HFF-Myc (cell line): ENCODE measurements around the gene SERPINA3.

Experiments
- DNase-seq: peaks from one replicate; pipeline ENCODE4 v3.0.0-alpha.2; 2011; ENCODE audit warnings: low read depth; ENCODE audit errors: extremely low read depth
- H3K4me3 ChIP-seq: replicated peaks from 2 replicates; pipeline ENCODE4 v1.5.1; 2011; ENCODE audit warnings: low read depth, mild to moderate bottlenecking, control low read depth, low read length
- TF ChIP-seq, protein P1 (sequence below): IDR thresholded peaks from 2 replicates; pipeline ENCODE4 v1.5.1; 2012; ENCODE audit warnings: mild to moderate bottlenecking, low read depth, low read length, control low read depth; ENCODE audit errors: missing control alignments

The SERPINA3 gene

GRCh38 chr14:94673071-94673470, 60.9 kb downstream of the SERPINA3 start:
- DNase-seq: no peak
- TF ChIP-seq, protein P1, sequence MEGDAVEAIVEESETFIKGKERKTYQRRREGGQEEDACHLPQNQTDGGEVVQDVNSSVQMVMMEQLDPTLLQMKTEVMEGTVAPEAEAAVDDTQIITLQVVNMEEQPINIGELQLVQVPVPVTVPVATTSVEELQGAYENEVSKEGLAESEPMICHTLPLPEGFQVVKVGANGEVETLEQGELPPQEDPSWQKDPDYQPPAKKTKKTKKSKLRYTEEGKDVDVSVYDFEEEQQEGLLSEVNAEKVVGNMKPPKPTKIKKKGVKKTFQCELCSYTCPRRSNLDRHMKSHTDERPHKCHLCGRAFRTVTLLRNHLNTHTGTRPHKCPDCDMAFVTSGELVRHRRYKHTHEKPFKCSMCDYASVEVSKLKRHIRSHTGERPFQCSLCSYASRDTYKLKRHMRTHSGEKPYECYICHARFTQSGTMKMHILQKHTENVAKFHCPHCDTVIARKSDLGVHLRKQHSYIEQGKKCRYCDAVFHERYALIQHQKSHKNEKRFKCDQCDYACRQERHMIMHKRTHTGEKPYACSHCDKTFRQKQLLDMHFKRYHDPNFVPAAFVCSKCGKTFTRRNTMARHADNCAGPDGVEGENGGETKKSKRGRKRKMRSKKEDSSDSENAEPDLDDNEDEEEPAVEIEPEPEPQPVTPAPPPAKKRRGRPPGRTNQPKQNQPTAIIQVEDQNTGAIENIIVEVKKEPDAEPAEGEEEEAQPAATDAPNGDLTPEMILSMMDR: no peak
- no peak overlapping the region for H3K4me3 ChIP-seq
